ENCODE data around the gene FBRSL1.
A peak's percentile ranks its signal among the peaks of the same experiment; 100 is the strongest.
"Not testable (repeated sequence)": the region's sequence is repeated elsewhere in the genome, so short reads cannot be mapped to it uniquely, and the experiment has no call there.

The FBRSL1 gene

GRCh38 chr12:132466241-132467201 is 23.4 kb upstream of the FBRSL1 start:
- Histone ChIP-seq H3K27ac (ENCODE audit: low read length) (no peak overlapping the region), H3K36me3 (ENCODE audit: control insufficient read depth, low read depth, low read length) (no peaks in the 10 kb centered on the region), H3K4me1 (ENCODE audit: control insufficient read depth, low read depth, low read length) (peaks cover 3% of the 10 kb centered on the region), H3K27me3 (ENCODE audit: control insufficient read depth, insufficient read depth, low read length) (peaks cover 48% of the 10 kb centered on the region), H3K9me3 (ENCODE audit: control insufficient read depth, low read depth, low read length) (no peaks in the 10 kb centered on the region), H3K4me3 (ENCODE audit: low read length) (no peak overlapping the region), H3K9ac (ENCODE audit: low read length) (no peak overlapping the region)

DNA sequence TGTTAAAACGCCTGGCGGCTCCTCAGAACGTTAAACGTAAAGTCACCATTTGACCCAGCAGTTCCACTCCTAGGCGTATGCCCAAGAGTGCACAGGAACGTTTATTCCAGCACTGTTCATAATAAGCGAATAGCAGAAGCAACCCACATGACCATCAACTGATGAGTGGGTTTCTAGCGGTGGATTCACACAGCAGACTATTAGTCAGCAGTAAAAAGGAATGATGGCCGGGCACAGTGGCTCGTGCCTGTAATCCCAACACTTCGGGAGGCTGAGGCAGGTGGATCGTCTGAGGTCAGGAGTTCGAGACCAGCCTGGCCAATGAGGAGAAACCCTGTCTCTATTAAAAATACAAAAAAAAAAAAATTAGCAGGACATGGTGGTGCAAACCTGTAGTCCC is 22.4 kb upstream of the FBRSL1 start:
- H3K9ac ChIP-seq (ENCODE audit: low read length): no peak overlapping the region
- H3K9me3 ChIP-seq (ENCODE audit: control insufficient read depth, low read depth, low read length): no peaks in the 10 kb centered on the region
- H3K4me1 ChIP-seq (ENCODE audit: control insufficient read depth, low read depth, low read length): peaks cover 3% of the 10 kb centered on the region
- H3K36me3 ChIP-seq (ENCODE audit: control insufficient read depth, low read depth, low read length): no peaks in the 10 kb centered on the region
- no peak overlapping the region for H3K4me3 ChIP-seq (ENCODE audit: low read length)
- peaks cover 39% of the 10 kb centered on the region for H3K27me3 ChIP-seq (ENCODE audit: control insufficient read depth, insufficient read depth, low read length)
- no peak overlapping the region for H3K27ac ChIP-seq (ENCODE audit: low read length)

DNA sequence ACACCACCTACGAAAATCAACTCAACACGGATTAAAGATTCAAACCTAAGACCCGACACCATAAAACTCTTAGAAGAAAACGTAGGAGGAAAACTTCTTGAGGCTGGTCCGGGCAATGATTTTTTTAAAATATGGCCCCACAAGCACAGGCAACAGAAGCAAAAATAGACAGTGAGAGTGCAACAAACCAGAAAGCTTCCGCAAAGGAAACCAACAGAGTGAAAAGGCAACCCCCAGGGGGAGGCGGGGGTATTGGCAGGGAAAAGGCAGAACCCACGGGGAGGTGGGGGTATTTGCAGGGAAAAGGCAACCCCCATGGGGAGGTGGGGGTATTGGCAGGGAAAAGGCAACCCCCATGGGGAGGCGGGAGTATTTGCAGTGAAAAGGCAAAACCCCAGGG is 20.5 kb upstream of the FBRSL1 start:
- Histone ChIP-seq H3K27me3 (ENCODE audit: control insufficient read depth, insufficient read depth, low read length) (peaks cover 29% of the 10 kb centered on the region), H3K4me1 (ENCODE audit: control insufficient read depth, low read depth, low read length) (peaks cover 3% of the 10 kb centered on the region), H3K36me3 (ENCODE audit: control insufficient read depth, low read depth, low read length) (no peaks in the 10 kb centered on the region), H3K4me3 (ENCODE audit: low read length) (peak overlapping the region; percentile 15), H3K27ac (ENCODE audit: low read length) (no peak overlapping the region), H3K9ac (ENCODE audit: low read length) (no peak overlapping the region), H3K9me3 (ENCODE audit: control insufficient read depth, low read depth, low read length) (no peaks in the 10 kb centered on the region)

- Histone ChIP-seq H3K4me1 (ENCODE audit: control insufficient read depth, low read depth, low read length) (peaks cover 3% of the 10 kb centered on the region), H3K27me3 (ENCODE audit: control insufficient read depth, insufficient read depth, low read length) (peaks cover 26% of the 10 kb centered on the region), H3K27ac (ENCODE audit: low read length) (no peak overlapping the region), H3K36me3 (ENCODE audit: control insufficient read depth, low read depth, low read length) (no peaks in the 10 kb centered on the region), H3K9ac (ENCODE audit: low read length) (no peak overlapping the region), H3K9me3 (ENCODE audit: control insufficient read depth, low read depth, low read length) (no peaks in the 10 kb centered on the region), H3K4me3 (ENCODE audit: low read length) (no peak overlapping the region)
Observed at GRCh38 chr12:132470397-132470796, 19.6 kb upstream of the FBRSL1 start.

GRCh38 chr12:132471011-132471857 is 18.7 kb upstream of the FBRSL1 start:
- Histone ChIP-seq H3K27ac (ENCODE audit: low read length) (no peak overlapping the region), H3K9me3 (ENCODE audit: control insufficient read depth, low read depth, low read length) (no peaks in the 10 kb centered on the region), H3K4me1 (ENCODE audit: control insufficient read depth, low read depth, low read length) (peaks cover 3% of the 10 kb centered on the region), H3K4me3 (ENCODE audit: low read length) (no peak overlapping the region), H3K9ac (ENCODE audit: low read length) (no peak overlapping the region), H3K27me3 (ENCODE audit: control insufficient read depth, insufficient read depth, low read length) (peaks cover 21% of the 10 kb centered on the region), H3K36me3 (ENCODE audit: control insufficient read depth, low read depth, low read length) (no peaks in the 10 kb centered on the region)

GRCh38 chr12:132471858-132472255 is 18.1 kb upstream of the FBRSL1 start:
- Histone ChIP-seq H3K27ac (ENCODE audit: low read length) (no peak overlapping the region), H3K36me3 (ENCODE audit: control insufficient read depth, low read depth, low read length) (no peaks in the 10 kb centered on the region), H3K9me3 (ENCODE audit: control insufficient read depth, low read depth, low read length) (no peaks in the 10 kb centered on the region), H3K9ac (ENCODE audit: low read length) (no peak overlapping the region), H3K4me3 (ENCODE audit: low read length) (no peak overlapping the region), H3K4me1 (ENCODE audit: control insufficient read depth, low read depth, low read length) (peaks cover 3% of the 10 kb centered on the region), H3K27me3 (ENCODE audit: control insufficient read depth, insufficient read depth, low read length) (peaks cover 19% of the 10 kb centered on the region)

DNA sequence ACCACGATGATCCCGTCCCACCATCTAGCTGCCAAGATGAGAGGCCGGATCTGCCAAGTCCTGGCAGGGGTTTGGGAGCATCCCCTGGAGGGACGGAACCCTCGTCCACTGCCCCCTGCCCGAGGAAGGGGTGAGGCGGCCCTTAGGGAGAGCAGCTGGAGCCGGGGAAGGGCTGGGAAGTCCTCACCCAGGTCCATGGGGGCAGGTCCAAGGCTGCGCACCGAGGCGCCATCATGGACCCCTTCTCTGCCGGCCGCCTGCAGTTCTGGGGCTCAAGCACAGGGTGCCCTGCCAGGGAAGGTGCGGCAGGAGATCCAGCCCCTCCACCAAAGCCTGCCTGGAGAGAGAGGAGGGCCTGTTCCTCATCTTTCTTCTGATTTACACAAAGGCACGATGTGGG is 17.6 kb upstream of the FBRSL1 start:
- no peak overlapping the region for H3K27ac ChIP-seq (ENCODE audit: low read length)
- H3K4me1 ChIP-seq (ENCODE audit: control insufficient read depth, low read depth, low read length): peaks cover 3% of the 10 kb centered on the region
- no peak overlapping the region for H3K4me3 ChIP-seq (ENCODE audit: low read length)
- H3K9ac ChIP-seq (ENCODE audit: low read length): no peak overlapping the region
- H3K9me3 ChIP-seq (ENCODE audit: control insufficient read depth, low read depth, low read length): no peaks in the 10 kb centered on the region
- H3K36me3 ChIP-seq (ENCODE audit: control insufficient read depth, low read depth, low read length): no peaks in the 10 kb centered on the region
- peaks cover 15% of the 10 kb centered on the region for H3K27me3 ChIP-seq (ENCODE audit: control insufficient read depth, insufficient read depth, low read length)

DNA sequence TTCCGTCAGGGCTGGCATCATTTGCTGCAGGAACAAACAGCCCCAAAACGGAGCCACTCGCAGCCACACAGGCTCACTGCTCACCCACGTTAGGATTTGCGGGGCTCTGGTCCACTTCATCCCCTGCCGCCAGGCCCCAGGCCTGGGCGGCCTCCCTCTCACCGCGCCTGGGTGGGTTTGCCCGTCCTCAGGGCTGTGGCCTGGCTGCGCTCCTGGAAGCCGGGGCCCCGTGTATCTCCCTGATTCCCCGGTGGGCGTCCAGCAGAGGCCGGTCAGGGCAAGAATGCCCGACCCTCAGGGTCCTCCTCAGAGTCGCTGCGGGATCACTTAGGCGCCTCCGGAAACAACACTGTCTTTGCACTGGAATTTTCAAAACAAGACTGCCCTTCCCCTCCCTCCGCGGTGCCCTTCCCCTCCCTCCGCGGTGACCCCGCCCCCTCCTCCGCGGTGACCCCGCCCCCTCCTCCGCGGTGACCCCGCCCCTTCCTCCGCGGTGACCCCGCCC is 15.7 kb upstream of the FBRSL1 start:
- Histone ChIP-seq H3K4me1 (ENCODE audit: control insufficient read depth, low read depth, low read length) (peaks cover 2% of the 10 kb centered on the region), H3K4me3 (ENCODE audit: low read length) (peak overlapping the region; percentile 27), H3K36me3 (ENCODE audit: control insufficient read depth, low read depth, low read length) (no peaks in the 10 kb centered on the region), H3K9me3 (ENCODE audit: control insufficient read depth, low read depth, low read length) (no peaks in the 10 kb centered on the region), H3K27me3 (ENCODE audit: control insufficient read depth, insufficient read depth, low read length) (peaks cover 20% of the 10 kb centered on the region), H3K9ac (ENCODE audit: low read length) (no peak overlapping the region), H3K27ac (ENCODE audit: low read length) (no peak overlapping the region)

DNA sequence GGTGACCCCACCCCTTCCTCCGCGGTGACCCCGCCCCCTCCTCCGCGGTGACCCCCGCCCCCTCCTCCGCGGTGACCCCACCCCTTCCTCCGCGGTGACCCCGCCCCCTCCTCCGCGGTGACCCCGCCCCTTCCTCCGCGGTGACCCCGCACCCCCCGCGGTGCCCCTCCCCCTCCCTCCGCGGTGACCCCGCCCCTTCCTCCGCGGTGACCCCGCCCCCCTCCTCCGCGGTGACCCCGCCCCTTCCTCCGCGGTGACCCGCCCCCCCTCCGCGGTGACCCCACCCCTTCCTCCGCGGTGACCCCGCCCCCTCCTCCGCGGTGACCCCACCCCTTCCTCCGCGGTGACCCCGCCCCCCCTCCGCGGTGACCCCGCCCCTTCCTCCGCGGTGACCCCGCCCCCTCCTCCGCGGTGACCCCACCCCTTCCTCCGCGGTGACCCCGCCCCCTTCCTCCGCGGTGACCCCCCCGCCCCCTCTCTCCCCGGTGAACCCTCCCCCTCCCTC is 15.1 kb upstream of the FBRSL1 start:
- not testable (repeated sequence) for H3K4me1 ChIP-seq (ENCODE audit: control insufficient read depth, low read depth, low read length); H3K36me3 ChIP-seq (ENCODE audit: control insufficient read depth, low read depth, low read length); H3K9ac ChIP-seq (ENCODE audit: low read length); H3K9me3 ChIP-seq (ENCODE audit: control insufficient read depth, low read depth, low read length); H3K27ac ChIP-seq (ENCODE audit: low read length); H3K4me3 ChIP-seq (ENCODE audit: low read length)
- peaks cover 26% of the 10 kb centered on the region for H3K27me3 ChIP-seq (ENCODE audit: control insufficient read depth, insufficient read depth, low read length)

DNA sequence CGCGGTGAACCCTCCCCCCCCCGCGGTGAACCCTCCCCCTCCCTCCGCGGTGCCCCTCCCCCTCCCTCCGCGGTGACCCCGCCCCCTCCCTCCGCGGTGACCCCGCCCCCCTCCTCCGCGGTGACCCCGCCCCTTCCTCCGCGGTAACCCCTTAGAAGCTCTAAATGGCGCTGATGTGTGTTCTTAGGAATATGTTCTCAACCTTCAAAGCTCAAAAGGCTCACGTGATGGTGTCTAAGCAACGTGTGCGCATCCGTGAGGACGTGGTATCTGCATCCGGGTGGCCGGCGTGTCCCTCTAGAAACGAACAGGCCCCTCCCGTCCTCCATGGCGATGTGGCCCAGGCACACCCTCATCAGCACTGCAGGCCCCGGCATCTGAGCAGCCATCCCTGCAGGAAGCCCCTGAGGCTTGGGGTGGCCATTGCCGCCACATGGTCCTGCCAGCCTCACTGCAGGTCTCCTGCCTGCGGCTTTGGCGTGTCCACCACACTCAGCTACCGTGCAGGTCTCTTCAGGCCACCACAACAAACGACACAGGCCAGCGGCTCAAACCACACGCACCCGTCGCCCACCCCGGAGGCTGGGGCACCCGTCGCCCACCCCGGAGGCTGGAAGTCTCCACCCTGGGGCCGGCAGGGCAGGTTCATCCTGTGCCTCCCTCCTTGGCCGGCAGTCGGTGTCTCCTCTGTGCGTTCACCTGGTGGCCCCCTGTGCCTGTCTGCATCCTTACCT is 14.5 kb upstream of the FBRSL1 start:
- no peak overlapping the region for H3K4me3 ChIP-seq (ENCODE audit: low read length)
- H3K27ac ChIP-seq (ENCODE audit: low read length): no peak overlapping the region
- no peak overlapping the region for H3K9ac ChIP-seq (ENCODE audit: low read length)
- no peaks in the 10 kb centered on the region for H3K9me3 ChIP-seq (ENCODE audit: control insufficient read depth, low read depth, low read length)
- peaks cover 32% of the 10 kb centered on the region for H3K27me3 ChIP-seq (ENCODE audit: control insufficient read depth, insufficient read depth, low read length)
- no peaks in the 10 kb centered on the region for H3K4me1 ChIP-seq (ENCODE audit: control insufficient read depth, low read depth, low read length)
- no peaks in the 10 kb centered on the region for H3K36me3 ChIP-seq (ENCODE audit: control insufficient read depth, low read depth, low read length)

DNA sequence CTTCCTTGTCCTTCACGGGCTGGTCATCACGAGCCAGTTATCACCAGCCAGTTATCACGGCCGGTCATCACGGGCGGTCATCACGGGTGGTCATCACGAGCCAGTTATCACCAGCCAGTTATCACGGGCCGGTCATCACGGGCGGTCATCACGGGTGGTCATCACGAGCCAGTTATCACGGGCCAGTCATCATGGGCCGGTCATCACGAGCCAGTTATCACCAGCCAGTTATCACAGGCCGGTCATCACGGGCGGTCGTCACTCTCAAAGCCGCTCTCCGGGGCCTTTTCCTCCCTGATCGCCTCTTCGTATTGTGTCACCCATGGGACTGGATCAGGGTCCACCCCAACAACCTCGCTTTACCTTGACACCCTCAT is 13.9 kb upstream of the FBRSL1 start:
- H3K36me3 ChIP-seq (ENCODE audit: control insufficient read depth, low read depth, low read length): no peaks in the 10 kb centered on the region
- no peak overlapping the region for H3K9ac ChIP-seq (ENCODE audit: low read length)
- H3K27me3 ChIP-seq (ENCODE audit: control insufficient read depth, insufficient read depth, low read length): peaks cover 37% of the 10 kb centered on the region
- no peaks in the 10 kb centered on the region for H3K9me3 ChIP-seq (ENCODE audit: control insufficient read depth, low read depth, low read length)
- H3K4me1 ChIP-seq (ENCODE audit: control insufficient read depth, low read depth, low read length): no peaks in the 10 kb centered on the region
- no peak overlapping the region for H3K4me3 ChIP-seq (ENCODE audit: low read length)
- no peak overlapping the region for H3K27ac ChIP-seq (ENCODE audit: low read length)
